ENCODE measurements around the gene TCHHL1. TPM values are rescaled to one million over a fixed set of nuclear protein-coding genes. Genes with fewer than 3 reads are reported as not detected.

TCHHL1 gene
- not detected in 2 replicates for total RNA-seq

GRCh38 chr1:152089014-152089674 is at the start of gene TCHHL1:
Gene TCHHL1, minus strand, starts transcription at chr1:152089064. Its CDS starts 921 bp downstream, at chr1:152088143.

GRCh38 chr1:152115344-152115743 is 26.5 kb upstream of the TCHHL1 start, which contains the start of gene TCHH:
Gene TCHH, minus strand, starts transcription at chr1:152115444. Its CDS starts 1,364 bp downstream, at chr1:152114080.

GRCh38 chr1:152036267-152037216 is 52.3 kb downstream of the TCHHL1 start, which contains the start of gene S100A11:
Gene S100A11, minus strand, starts transcription at chr1:152037004. Its CDS starts 89 bp downstream, at chr1:152036915.

Small RNA genes lying within 50 kb of the gene (small RNA-seq; reads per million reads assigned to genes)
- not detected for gene SPTLC1P4

Other genes starting within 250 kb of the TCHHL1 start
- gene C2CD4D, start 249.2 kb downstream of the TCHHL1 start, total RNA-seq, result not detected in 2 replicates
- not detected in 2 replicates for gene THEM5, start 235.4 kb downstream of the TCHHL1 start, total RNA-seq
- 14.6 and 17.6 TPM in 2 replicates for gene THEM4, start 179.6 kb downstream of the TCHHL1 start, total RNA-seq
- 553 and 587 TPM in 2 replicates for gene S100A10, start 95.2 kb downstream of the TCHHL1 start, total RNA-seq
- gene S100A11, start 52.1 kb downstream of the TCHHL1 start, total RNA-seq, result 210 and 218 TPM in 2 replicates
- gene TCHH, start 26.4 kb upstream of the TCHHL1 start, total RNA-seq, result under 0.01 TPM in 1 of 2 replicates, not detected in the other
- 0.13 and 0.54 TPM in 2 replicates for gene RPTN, start 70.2 kb upstream of the TCHHL1 start, total RNA-seq
- not detected in 2 replicates for gene HRNR, start 135.1 kb upstream of the TCHHL1 start, total RNA-seq
- gene FLG, start 236.2 kb upstream of the TCHHL1 start, total RNA-seq, result under 0.01 and 0.54 TPM in 2 replicates

Data from articular chondrocyte of knee joint (primary cell).